Parathyroid adenoma (tissue), 2 donors: ENCODE measurements around the gene DCLK2.

Experiments
- H2AFZ ChIP-seq: fragments of 300-600 bp; sonication (generic); one replicate; pipeline ENCODE4 v1.7.0; 2017; ENCODE audit warnings: antibody characterized with exemption, mild to moderate bottlenecking
- H3K27ac ChIP-seq: fragments of 300-600 bp; sonication (generic); one replicate; pipeline ENCODE4 v1.7.0; 2017
- H3K27me3 ChIP-seq: fragments of 300-600 bp; sonication (generic); one replicate; pipeline ENCODE4 v1.7.0; 2017; ENCODE audit warnings: low read length; ENCODE audit not compliant: control insufficient read depth, insufficient read depth
- H3K36me3 ChIP-seq: fragments of 300-600 bp; sonication (generic); one replicate; pipeline ENCODE4 v1.7.0; 2017; ENCODE audit warnings: low read length; ENCODE audit not compliant: control insufficient read depth, insufficient read depth
- H3K4me1 ChIP-seq: fragments of 300-600 bp; sonication (generic); one replicate; pipeline ENCODE4 v1.7.0; 2017; ENCODE audit warnings: control low read depth
- H3K4me2 ChIP-seq: fragments of 300-600 bp; sonication (generic); one replicate; pipeline ENCODE4 v1.7.0; 2017; ENCODE audit warnings: low read length
- H3K4me3 ChIP-seq: fragments of 300-600 bp; sonication (generic); one replicate; pipeline ENCODE4 v1.7.0; 2017; ENCODE audit warnings: low read depth, low read length
- H3K79me2 ChIP-seq: fragments of 300-600 bp; sonication (generic); one replicate; pipeline ENCODE4 v1.7.0; 2017; ENCODE audit warnings: control low read depth
- H3K9ac ChIP-seq: fragments of 300-600 bp; sonication (generic); one replicate; pipeline ENCODE4 v1.7.0; 2017; ENCODE audit warnings: mild to moderate bottlenecking
- H3K9me3 ChIP-seq: fragments of 300-600 bp; sonication (generic); one replicate; pipeline ENCODE4 v1.7.0; 2017; ENCODE audit warnings: low read length; ENCODE audit not compliant: control insufficient read depth
- TF ChIP-seq, protein P1 (sequence below): fragments of 300-600 bp; sonication (generic); IDR thresholded peaks from one replicate; pipeline ENCODE4 v1.7.0; 2017; ENCODE audit warnings: antibody characterized with exemption, mild to moderate bottlenecking
- donor health status: primary hyperparathyroidism.

The DCLK2 gene

DNA sequence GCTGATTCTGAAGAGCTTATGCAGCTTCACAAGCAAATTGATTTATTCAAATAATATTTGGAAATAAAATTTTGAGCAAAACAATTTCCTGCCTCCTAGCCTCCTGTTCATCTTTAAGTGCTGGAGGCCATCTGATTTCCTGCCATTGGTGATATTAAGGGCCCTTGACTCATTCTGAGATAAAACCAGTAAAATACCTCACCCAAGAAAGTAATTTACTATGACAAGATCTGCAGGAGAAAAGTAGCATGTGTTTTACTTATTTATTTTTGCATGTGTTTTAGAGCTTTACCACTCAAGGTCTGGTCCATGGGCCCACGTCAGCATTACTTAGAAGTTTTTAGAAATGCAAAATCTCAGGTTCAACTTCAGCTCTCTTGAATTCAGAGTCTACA lies 67.7 kb downstream of the DCLK2 start:
- H3K4me1 ChIP-seq = no peaks in the 10 kb centered on the region
- H3K79me2 ChIP-seq = no peaks in the 10 kb centered on the region
- H2AFZ ChIP-seq = no peak overlapping the region
- H3K27me3 ChIP-seq = no peaks in the 10 kb centered on the region
- H3K4me3 ChIP-seq = no peak overlapping the region
- H3K4me2 ChIP-seq = no peak overlapping the region
- H3K9ac ChIP-seq = no peak overlapping the region
- no peaks in the 10 kb centered on the region for H3K9me3 ChIP-seq
- no peaks in the 10 kb centered on the region for H3K36me3 ChIP-seq
- no peak overlapping the region for H3K27ac ChIP-seq
- TF ChIP-seq, protein P1, sequence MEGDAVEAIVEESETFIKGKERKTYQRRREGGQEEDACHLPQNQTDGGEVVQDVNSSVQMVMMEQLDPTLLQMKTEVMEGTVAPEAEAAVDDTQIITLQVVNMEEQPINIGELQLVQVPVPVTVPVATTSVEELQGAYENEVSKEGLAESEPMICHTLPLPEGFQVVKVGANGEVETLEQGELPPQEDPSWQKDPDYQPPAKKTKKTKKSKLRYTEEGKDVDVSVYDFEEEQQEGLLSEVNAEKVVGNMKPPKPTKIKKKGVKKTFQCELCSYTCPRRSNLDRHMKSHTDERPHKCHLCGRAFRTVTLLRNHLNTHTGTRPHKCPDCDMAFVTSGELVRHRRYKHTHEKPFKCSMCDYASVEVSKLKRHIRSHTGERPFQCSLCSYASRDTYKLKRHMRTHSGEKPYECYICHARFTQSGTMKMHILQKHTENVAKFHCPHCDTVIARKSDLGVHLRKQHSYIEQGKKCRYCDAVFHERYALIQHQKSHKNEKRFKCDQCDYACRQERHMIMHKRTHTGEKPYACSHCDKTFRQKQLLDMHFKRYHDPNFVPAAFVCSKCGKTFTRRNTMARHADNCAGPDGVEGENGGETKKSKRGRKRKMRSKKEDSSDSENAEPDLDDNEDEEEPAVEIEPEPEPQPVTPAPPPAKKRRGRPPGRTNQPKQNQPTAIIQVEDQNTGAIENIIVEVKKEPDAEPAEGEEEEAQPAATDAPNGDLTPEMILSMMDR = no peak

DNA sequence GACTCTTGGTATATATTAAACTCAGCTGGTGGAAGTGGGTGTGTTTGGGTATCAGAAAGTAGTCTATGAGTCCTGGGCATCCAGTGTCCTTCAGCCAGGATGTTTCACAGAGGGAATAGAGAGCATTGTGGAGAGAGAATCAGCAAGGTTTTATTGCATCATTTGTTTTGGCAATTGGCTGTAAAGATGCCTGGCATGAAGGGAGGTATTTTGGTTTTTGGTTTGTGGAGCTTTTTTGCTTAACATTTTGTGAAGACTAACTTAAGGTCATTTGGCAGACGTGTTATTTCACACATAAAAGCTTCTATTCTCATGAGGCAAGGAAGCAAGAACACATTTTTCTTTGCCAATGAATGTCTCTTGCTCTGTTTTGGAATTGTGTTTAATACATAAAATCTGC lies 71.1 kb downstream of the DCLK2 start:
- Histone ChIP-seq H3K27ac (no peak overlapping the region), H3K4me1 (no peaks in the 10 kb centered on the region), H3K9ac (no peak overlapping the region), H3K4me2 (no peak overlapping the region), H2AFZ (no peak overlapping the region), H3K79me2 (no peaks in the 10 kb centered on the region), H3K36me3 (no peaks in the 10 kb centered on the region), H3K27me3 (no peaks in the 10 kb centered on the region), H3K9me3 (no peaks in the 10 kb centered on the region), H3K4me3 (no peak overlapping the region)
- TF ChIP-seq, protein P1 = no peak

DNA sequence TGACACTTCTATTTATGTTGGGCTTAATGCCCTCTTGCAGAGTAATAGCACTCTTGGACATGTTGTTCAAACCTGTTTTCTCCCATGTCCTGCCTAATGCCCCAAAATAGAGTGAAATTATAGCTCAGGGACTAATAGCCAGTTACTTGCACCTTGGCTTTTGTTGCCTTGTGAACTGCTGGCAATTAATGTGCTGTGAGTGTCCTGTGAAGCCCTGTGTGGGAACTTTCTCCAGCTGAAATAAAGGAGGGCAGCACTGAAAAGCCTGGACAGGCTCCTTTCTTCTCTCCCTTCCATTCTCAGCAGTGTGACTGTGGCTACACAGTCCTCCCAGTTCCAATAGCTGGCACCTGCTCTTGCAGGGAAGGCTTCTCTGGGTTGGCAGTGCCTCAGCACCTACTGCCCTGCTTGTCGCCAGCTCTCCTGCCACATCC lies 72.4 kb downstream of the DCLK2 start:
- H3K79me2 ChIP-seq = no peaks in the 10 kb centered on the region
- H3K4me1 ChIP-seq = no peaks in the 10 kb centered on the region
- no peaks in the 10 kb centered on the region for H3K27me3 ChIP-seq
- no peak overlapping the region for H3K27ac ChIP-seq
- TF ChIP-seq, protein P1 = no peak
- H3K4me3 ChIP-seq = no peak overlapping the region
- H3K9me3 ChIP-seq = no peaks in the 10 kb centered on the region
- no peaks in the 10 kb centered on the region for H3K36me3 ChIP-seq
- no peak overlapping the region for H3K9ac ChIP-seq
- no peak overlapping the region for H3K4me2 ChIP-seq
- H2AFZ ChIP-seq = no peak overlapping the region

DNA sequence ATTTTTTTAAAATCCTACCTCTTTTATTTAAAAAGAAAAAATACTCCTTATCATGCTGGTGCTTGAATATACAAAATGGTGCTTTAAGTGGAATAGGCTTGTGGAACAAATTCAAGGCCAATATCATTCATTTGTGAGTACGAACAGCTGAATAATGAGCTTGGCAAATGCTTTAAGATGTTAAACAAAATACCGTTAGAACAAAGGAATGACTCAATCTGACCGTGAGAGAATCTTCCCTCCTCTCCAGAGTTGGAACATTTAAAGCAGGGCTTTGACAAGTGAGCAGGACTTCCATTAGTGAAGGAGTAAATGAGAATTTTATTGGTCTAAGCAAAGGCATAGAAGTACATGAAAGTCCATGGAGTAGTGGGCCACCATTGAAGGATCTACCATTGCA lies 74.5 kb downstream of the DCLK2 start:
- Histone ChIP-seq H3K4me3 (no peak overlapping the region), H3K27me3 (no peaks in the 10 kb centered on the region), H3K27ac (no peak overlapping the region), H3K4me1 (no peaks in the 10 kb centered on the region), H2AFZ (no peak overlapping the region), H3K9ac (no peak overlapping the region), H3K79me2 (no peaks in the 10 kb centered on the region), H3K36me3 (no peaks in the 10 kb centered on the region), H3K4me2 (no peak overlapping the region), H3K9me3 (no peaks in the 10 kb centered on the region)
- TF ChIP-seq, protein P1 = no peak

DNA sequence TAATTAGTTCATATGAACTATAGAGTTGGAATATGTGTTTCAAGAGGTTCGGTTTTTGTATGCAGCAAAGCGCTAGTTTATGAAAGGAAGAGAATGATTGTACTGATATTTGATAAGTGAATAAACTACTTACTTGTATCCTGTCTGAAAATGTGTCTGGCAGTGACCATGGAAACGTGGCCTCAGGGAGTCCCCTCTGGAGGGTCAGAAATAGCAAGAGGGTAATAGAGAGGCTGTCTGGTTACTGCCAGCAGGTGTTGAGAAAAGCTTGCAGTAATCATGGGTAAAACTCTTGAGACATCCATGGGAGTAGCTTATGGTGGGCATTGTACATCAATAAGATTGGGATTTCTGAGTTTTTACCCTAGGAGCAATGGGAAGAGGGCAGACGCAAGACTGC lies 77.1 kb downstream of the DCLK2 start:
- no peaks in the 10 kb centered on the region for H3K27me3 ChIP-seq
- H3K9me3 ChIP-seq = no peaks in the 10 kb centered on the region
- no peaks in the 10 kb centered on the region for H3K79me2 ChIP-seq
- no peaks in the 10 kb centered on the region for H3K36me3 ChIP-seq
- H3K27ac ChIP-seq = no peak overlapping the region
- no peak overlapping the region for H2AFZ ChIP-seq
- TF ChIP-seq, protein P1 = no peak
- no peaks in the 10 kb centered on the region for H3K4me1 ChIP-seq
- H3K4me2 ChIP-seq = no peak overlapping the region
- H3K9ac ChIP-seq = no peak overlapping the region
- H3K4me3 ChIP-seq = no peak overlapping the region
